H9 (cell line): ENCODE measurements around the gene ASTN1. TPM values are rescaled to one million over a fixed set of nuclear protein-coding genes. Genes with fewer than 3 reads are reported as not detected.
A peak's percentile ranks its signal among the peaks of the same experiment; 100 is the strongest.

Source experiments
- DNase-seq: peaks from one replicate; pipeline ENCODE4 v3.0.0-alpha.2; 2017
- H2AFZ ChIP-seq: one replicate; pipeline ENCODE4 v1.6.1; 2013; ENCODE audit warnings: mild to moderate bottlenecking, low read length, control low read depth, moderate library complexity
- H2AK5ac ChIP-seq: 2 replicates; pipeline ENCODE4 v1.6.1; 2013; ENCODE audit warnings: low read length, control low read depth, mixed read lengths; ENCODE audit not compliant: insufficient read length
- H2BK120ac ChIP-seq: one replicate; pipeline ENCODE4 v1.6.1; 2013; ENCODE audit warnings: low read depth, mild to moderate bottlenecking, low read length, control low read depth, inconsistent platforms; ENCODE audit not compliant: poor library complexity, severe bottlenecking
- H2BK12ac ChIP-seq: 2 replicates; pipeline ENCODE4 v1.6.1; 2013; ENCODE audit warnings: low read length, control low read depth, mixed read lengths, low read depth; ENCODE audit not compliant: insufficient read length
- H2BK15ac ChIP-seq: 2 replicates; pipeline ENCODE4 v1.6.1; 2013; ENCODE audit warnings: low read depth, low read length, control low read depth
- H2BK20ac ChIP-seq: one replicate; pipeline ENCODE4 v1.6.1; 2013; ENCODE audit warnings: low read depth, mild to moderate bottlenecking, low read length, control low read depth, inconsistent platforms; ENCODE audit not compliant: poor library complexity, severe bottlenecking
- H2BK5ac ChIP-seq: 2 replicates; pipeline ENCODE4 v1.6.1; 2013; ENCODE audit warnings: low read length, control low read depth, mixed read lengths; ENCODE audit not compliant: insufficient read length
- H3K14ac ChIP-seq: 2 replicates; pipeline ENCODE4 v1.6.1; 2013; ENCODE audit warnings: low read length, control low read depth; ENCODE audit not compliant: insufficient read depth
- H3K18ac ChIP-seq: 2 replicates; pipeline ENCODE4 v1.6.1; 2013; ENCODE audit warnings: low read depth, mild to moderate bottlenecking, mixed read lengths, low read length, control low read depth; ENCODE audit not compliant: insufficient read length
- H3K23ac ChIP-seq: 2 replicates; pipeline ENCODE4 v1.6.1; 2013; ENCODE audit warnings: low read length, control low read depth, mixed read lengths, low read depth; ENCODE audit not compliant: insufficient read length
- H3K23me2 ChIP-seq: 2 replicates; pipeline ENCODE4 v1.6.1; 2013; ENCODE audit warnings: low read depth, mild to moderate bottlenecking, mixed read lengths, low read length, control low read depth; ENCODE audit not compliant: insufficient read length, poor library complexity, severe bottlenecking
- H3K27ac ChIP-seq: 2 replicates; pipeline ENCODE4 v1.5.1; 2013; ENCODE audit warnings: low read length, control low read depth, mixed read lengths, low read depth; ENCODE audit not compliant: insufficient read length
- H3K27me3 ChIP-seq: 2 replicates; pipeline ENCODE4 v1.6.1; 2013; ENCODE audit warnings: low read length, control low read depth, inconsistent platforms; ENCODE audit not compliant: insufficient read depth
- H3K4ac ChIP-seq: 2 replicates; pipeline ENCODE4 v1.6.1; 2013; ENCODE audit warnings: low read depth, mild to moderate bottlenecking, control low read depth, inconsistent platforms, low read length, moderate library complexity
- H3K4me1 ChIP-seq: 2 replicates; pipeline ENCODE4 v1.6.1; 2013; ENCODE audit warnings: low read length, control low read depth, inconsistent platforms; ENCODE audit not compliant: insufficient read depth
- H3K4me2 ChIP-seq: 2 replicates; pipeline ENCODE4 v1.6.1; 2013; ENCODE audit warnings: low read length, control low read depth, mixed read lengths; ENCODE audit not compliant: insufficient read length, insufficient read depth
- H3K56ac ChIP-seq: 2 replicates; pipeline ENCODE4 v1.6.1; 2013; ENCODE audit warnings: low read depth, mild to moderate bottlenecking, mixed read lengths, low read length, control low read depth; ENCODE audit not compliant: insufficient read length
- H3K79me1 ChIP-seq: 2 replicates; pipeline ENCODE4 v1.6.1; 2013; ENCODE audit warnings: low read depth, mild to moderate bottlenecking, moderate library complexity, low read length, control low read depth, inconsistent platforms; ENCODE audit not compliant: insufficient read depth, poor library complexity, severe bottlenecking
- H3K79me2 ChIP-seq: 2 replicates; pipeline ENCODE4 v1.6.1; 2013; ENCODE audit warnings: low read length, control low read depth, inconsistent platforms; ENCODE audit not compliant: insufficient read depth
- H3K9ac ChIP-seq: 2 replicates; pipeline ENCODE4 v1.6.1; 2013; ENCODE audit warnings: low read length, control low read depth, mixed read lengths; ENCODE audit not compliant: insufficient read length; ENCODE audit errors: extremely low read depth
- H3K9me3 ChIP-seq: one replicate; pipeline ENCODE4 v1.6.1; 2013; ENCODE audit warnings: low read depth, low read length, inconsistent platforms; ENCODE audit not compliant: control insufficient read depth
- H3T11ph ChIP-seq: one replicate; pipeline ENCODE4 v1.6.1; 2013; ENCODE audit warnings: mild to moderate bottlenecking, low read length, control low read depth, inconsistent platforms
- H4K20me1 ChIP-seq: one replicate; pipeline ENCODE4 v1.6.1; 2013; ENCODE audit not compliant: control insufficient read depth, insufficient read length, insufficient read depth
- H4K5ac ChIP-seq: 2 replicates; pipeline ENCODE4 v1.6.1; 2013; ENCODE audit warnings: low read depth, mild to moderate bottlenecking, mixed read lengths, low read length, control low read depth; ENCODE audit not compliant: insufficient read length
- H4K8ac ChIP-seq: replicated peaks from 2 replicates; pipeline ENCODE4 v1.6.1; 2013; ENCODE audit warnings: low read length, control low read depth, mixed read lengths, low read depth; ENCODE audit not compliant: insufficient read length
- H4K91ac ChIP-seq: 2 replicates; pipeline ENCODE4 v1.6.1; 2013; ENCODE audit warnings: low read depth, mild to moderate bottlenecking, moderate library complexity, mixed read lengths, low read length, control low read depth; ENCODE audit not compliant: insufficient read length
- H3K27ac Mint-ChIP-seq, 3 experiments: 2 replicates in 2 of 3; 3 replicates in 1 of 3; pipeline ENCODE4 v1.8.0; 2020 to 2021; ENCODE audit warnings: mixed read lengths in 3 of 3, mild to moderate bottlenecking in 1 of 3, moderate library complexity in 1 of 3
- H3K27me3 Mint-ChIP-seq: 2 replicates; pipeline ENCODE4 v1.8.0; 2021; ENCODE audit warnings: low read depth, mild to moderate bottlenecking, moderate library complexity, mixed read lengths
- H3K36me3 Mint-ChIP-seq, 3 experiments: 2 replicates in 2 of 3; 3 replicates in 1 of 3; pipeline ENCODE4 v1.8.0; 2020 to 2021; ENCODE audit warnings: low read depth in 3 of 3, mixed read lengths in 3 of 3; ENCODE audit not compliant: insufficient read depth in 1 of 3
- H3K4me1 Mint-ChIP-seq, 2 experiments: 2 replicates each; pipeline ENCODE4 v1.8.0; 2020; ENCODE audit warnings: mixed read lengths in 2 of 2
- H3K4me3 Mint-ChIP-seq, 2 experiments: 2 replicates in 1 of 2; 3 replicates in 1 of 2; pipeline ENCODE4 v1.8.0; 2020 to 2021; ENCODE audit warnings: mild to moderate bottlenecking in 2 of 2, mixed read lengths in 2 of 2, moderate library complexity in 1 of 2
- H3K9me3 Mint-ChIP-seq, 2 experiments: 2 replicates in 1 of 2; 3 replicates in 1 of 2; pipeline ENCODE4 v1.8.0; 2020; ENCODE audit warnings: mild to moderate bottlenecking in 2 of 2, mixed read lengths in 2 of 2, moderate library complexity in 1 of 2
- WGBS: extraction: QIAGEN DNeasy Blood & Tissue Kit; methylation state at CpG from one replicate; pipeline ENCODE4 v1.1.7; 2013; ENCODE audit warnings: missing lambda C conversion rate, low lambda C conversion rate, mixed read lengths; ENCODE audit not compliant: insufficient read length; ENCODE audit errors: extremely low coverage; 5-methylcytosine and 5-hydroxymethylcytosine counted together
- total RNA-seq: library from RNA; stranded (reverse); gene quantifications from 2 replicates; pipeline ENCODE4 v1.2.1, GENCODE V29; 2021
- TF ChIP-seq, protein P1 (sequence below): fragments of 200-600 bp; sonication (generic); conservative IDR thresholded peaks from 3 replicates; pipeline ENCODE4 v1.8.0; 2021; ENCODE audit warnings: antibody characterized with exemption, mild to moderate bottlenecking

ASTN1 gene
- total RNA-seq, 1 experiment from 2014 or later, result 0.98 TPM

DNA sequence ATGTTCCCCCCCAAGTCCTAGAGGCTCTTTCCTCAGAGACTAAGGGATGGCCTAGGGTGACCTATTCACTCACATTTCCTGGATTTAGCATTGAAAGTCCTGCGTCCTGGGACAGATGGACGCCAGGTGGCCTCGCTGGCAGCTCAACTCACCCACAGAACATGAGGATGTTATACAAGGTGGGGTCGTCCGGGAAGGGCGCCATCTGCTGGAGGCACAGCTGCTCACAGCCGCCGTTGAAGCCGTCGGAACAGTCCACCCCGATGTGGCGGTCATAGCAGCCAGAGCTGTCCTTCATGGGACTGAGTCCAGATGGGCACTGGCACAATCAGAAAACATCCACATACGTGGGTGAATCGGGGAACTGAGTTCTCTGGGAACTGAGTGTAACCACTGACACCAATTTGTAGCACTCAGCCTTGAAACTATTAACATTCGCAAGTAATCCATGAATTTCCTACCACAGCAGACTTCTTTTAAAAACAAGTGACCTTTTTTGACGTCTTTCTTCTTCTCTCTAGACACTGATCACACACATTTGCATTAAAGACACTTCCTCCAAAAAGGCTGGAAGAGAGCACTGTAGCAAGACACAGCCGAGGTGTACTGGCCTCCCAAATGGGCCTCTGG, 215.4 kb downstream of the ASTN1 start:
- H3K4me2 ChIP-seq, result no peak overlapping the region
- H2BK120ac ChIP-seq, result no peak overlapping the region
- peaks cover 4% of the 10 kb centered on the region for H3K27me3 Mint-ChIP-seq
- H3K4me1 ChIP-seq, result peaks cover 7% of the 10 kb centered on the region; the same call in 1 of the 2 replicates
- no peaks in the 10 kb centered on the region for H3K79me2 ChIP-seq
- H4K5ac ChIP-seq, result no peak overlapping the region
- H2AFZ ChIP-seq, result no peak overlapping the region
- H4K8ac ChIP-seq, result no peak overlapping the region
- no peak overlapping the region for H2BK5ac ChIP-seq
- no peaks in the 10 kb centered on the region for H3K79me1 ChIP-seq
- H3K9ac ChIP-seq, result no peak overlapping the region
- no peak overlapping the region for H3K18ac ChIP-seq
- H2BK20ac ChIP-seq, result no peak overlapping the region
- H3K56ac ChIP-seq, result no peak overlapping the region
- peaks cover 0 to 4% (median 0%) of the 10 kb centered on the region in 3 experiments; a peak in 2 of 7 replicates for H3K36me3 Mint-ChIP-seq
- no peak overlapping the region for H3K14ac ChIP-seq
- TF ChIP-seq, protein P1, sequence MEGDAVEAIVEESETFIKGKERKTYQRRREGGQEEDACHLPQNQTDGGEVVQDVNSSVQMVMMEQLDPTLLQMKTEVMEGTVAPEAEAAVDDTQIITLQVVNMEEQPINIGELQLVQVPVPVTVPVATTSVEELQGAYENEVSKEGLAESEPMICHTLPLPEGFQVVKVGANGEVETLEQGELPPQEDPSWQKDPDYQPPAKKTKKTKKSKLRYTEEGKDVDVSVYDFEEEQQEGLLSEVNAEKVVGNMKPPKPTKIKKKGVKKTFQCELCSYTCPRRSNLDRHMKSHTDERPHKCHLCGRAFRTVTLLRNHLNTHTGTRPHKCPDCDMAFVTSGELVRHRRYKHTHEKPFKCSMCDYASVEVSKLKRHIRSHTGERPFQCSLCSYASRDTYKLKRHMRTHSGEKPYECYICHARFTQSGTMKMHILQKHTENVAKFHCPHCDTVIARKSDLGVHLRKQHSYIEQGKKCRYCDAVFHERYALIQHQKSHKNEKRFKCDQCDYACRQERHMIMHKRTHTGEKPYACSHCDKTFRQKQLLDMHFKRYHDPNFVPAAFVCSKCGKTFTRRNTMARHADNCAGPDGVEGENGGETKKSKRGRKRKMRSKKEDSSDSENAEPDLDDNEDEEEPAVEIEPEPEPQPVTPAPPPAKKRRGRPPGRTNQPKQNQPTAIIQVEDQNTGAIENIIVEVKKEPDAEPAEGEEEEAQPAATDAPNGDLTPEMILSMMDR, result peak; percentile 98
- no peaks in the 10 kb centered on the region for H3K23me2 ChIP-seq
- no peak overlapping the region for H3T11ph ChIP-seq
- H3K4ac ChIP-seq, result no peak overlapping the region
- H4K20me1 ChIP-seq, result no peaks in the 10 kb centered on the region
- peak overlapping the region in 1 of 3 experiments; percentile 25; a peak in 1 of 7 replicates for H3K27ac Mint-ChIP-seq
- no peak overlapping the region for H3K27ac ChIP-seq
- no peak overlapping the region for H2AK5ac ChIP-seq
- peak; percentile 92 for DNase-seq
- H4K91ac ChIP-seq, result no peak overlapping the region
- H3K4me3 Mint-ChIP-seq, result no peak overlapping the region; a peak in 1 of 5 replicates
- no peak overlapping the region for H2BK12ac ChIP-seq
- H3K9me3 Mint-ChIP-seq, result no peaks in the 10 kb centered on the region; a peak in 1 of 5 replicates
- no peak overlapping the region for H3K23ac ChIP-seq
- no peaks in the 10 kb centered on the region for H3K27me3 ChIP-seq
- no peaks in the 10 kb centered on the region for H3K9me3 ChIP-seq
- peaks cover 19 to 23% of the 10 kb centered on the region in 2 experiments for H3K4me1 Mint-ChIP-seq
- no peak overlapping the region for H2BK15ac ChIP-seq
- WGBS, result no CpG with 5 or more reads among the region's 17 CpGs
